K562 (cell line): Measurements from ENCODE around the gene LYRM1. TPM values are rescaled to one million over a fixed set of nuclear protein-coding genes. Genes with fewer than 3 reads are reported as not detected.

Experiments used
- ATAC-seq: fragments of 200-7000 bp; cut with Tn5 transposase; 3 replicates; pipeline ENCODE4 v1.9.1; 2020; ENCODE audit warnings: moderate library complexity
- BruUV-seq: library from RNA; stranded (reverse); fragments of 400-500 nt; replicated peaks from 2 replicates; lab custom pipeline; 2021; lab: Mats Ljungman, UMichigan
- CTCF ChIA-PET: fragments of 300-600 bp; formaldehyde crosslinking; extraction: SDS; loops from one replicate; lab custom pipeline; 2021; ENCODE audit warnings: low intra/inter-chr PET ratio; lab: Yijun Ruan, JAX
- POLR2A ChIA-PET: fragments of 300-600, 350-650 bp; sonication (Branson Sonifier 250); formaldehyde crosslinking; extraction: SDS; loops from one replicate; lab custom pipeline; 2021; ENCODE audit warnings: antibody characterized with exemption, inconsistent platforms; lab: Yijun Ruan, JAX
- DNase-seq, 4 experiments: peaks; one replicate each; pipeline versions ENCODE4 v3.0.0 to v3.0.0-alpha.2; 2011 to 2018; ENCODE audit warnings: low spot score in 3 of 4, mixed read lengths in 3 of 4; ENCODE audit errors: extremely low read depth in 1 of 4
- FAIRE-seq: peaks from 2 replicates; lab custom pipeline; 2011; peaks lifted over from hg19 to GRCh38; lab: Jason Lieb, UNC
- H2AFZ ChIP-seq: 2 replicates; pipeline ENCODE4 v1.6.0; 2011; ENCODE audit warnings: low read depth, low read length, control low read depth, inconsistent platforms
- H3K27ac ChIP-seq: fragments of 200-600 bp; 3 replicates; pipeline ENCODE4 v1.8.0; 2011; ENCODE audit warnings: low read depth, mild to moderate bottlenecking, control low read depth, inconsistent platforms, low read length, moderate library complexity, mixed read lengths; ENCODE audit errors: extremely low read depth
- H3K27me3 ChIP-seq, 2 experiments: fragments of 300-600 bp in 1 of 2; 2 replicates in 1 of 2; 3 replicates in 1 of 2; pipeline versions ENCODE4 v1.6.0 to v1.8.0; 2011; ENCODE audit warnings: inconsistent platforms in 2 of 2, low read length in 2 of 2, mild to moderate bottlenecking in 1 of 2, mixed read lengths in 1 of 2, moderate library complexity in 1 of 2; ENCODE audit not compliant: control insufficient read depth in 2 of 2, insufficient read depth in 2 of 2
- H3K36me3 ChIP-seq: fragments of 300-600 bp; 3 replicates; pipeline ENCODE4 v1.8.0; 2011; ENCODE audit warnings: mild to moderate bottlenecking, low read length, inconsistent platforms; ENCODE audit not compliant: control insufficient read depth, insufficient read depth
- H3K4me1 ChIP-seq, 2 experiments: fragments of 200-600 bp in 1 of 2; replicated peaks in 1 of 2; 2 replicates in 1 of 2; 3 replicates in 1 of 2; pipeline versions ENCODE4 v1.5.1 to v1.8.0; 2011; ENCODE audit warnings: inconsistent platforms in 2 of 2, low read length in 2 of 2, mild to moderate bottlenecking in 1 of 2, mixed read lengths in 1 of 2, moderate library complexity in 1 of 2; ENCODE audit not compliant: control insufficient read depth in 2 of 2, insufficient read depth in 2 of 2
- H3K4me2 ChIP-seq: 2 replicates; pipeline ENCODE4 v1.6.1; 2011; ENCODE audit warnings: low read length, control low read depth, inconsistent platforms, mixed read lengths; ENCODE audit not compliant: insufficient read depth
- H3K4me3 ChIP-seq: fragments of 200-600 bp; sonication (generic), shearing (Covaris generic); 2 replicates; pipeline ENCODE4 v1.5.1; 2016; ENCODE audit warnings: control low read depth, inconsistent platforms
- H3K79me2 ChIP-seq: fragments of 200-600 bp; 3 replicates; pipeline ENCODE4 v1.8.0; 2011; ENCODE audit warnings: low read length, inconsistent platforms; ENCODE audit not compliant: control insufficient read depth, insufficient read depth
- H3K9ac ChIP-seq, 2 experiments: 2 replicates each; pipeline versions ENCODE4 v1.6.0 to v1.6.1; 2011; ENCODE audit warnings: low read depth in 2 of 2, low read length in 2 of 2, control low read depth in 1 of 2, inconsistent platforms in 1 of 2, mild to moderate bottlenecking in 1 of 2, mixed read lengths in 1 of 2; ENCODE audit not compliant: insufficient read depth in 1 of 2
- H3K9me1 ChIP-seq: one replicate; pipeline ENCODE4 v1.6.0; 2011; ENCODE audit warnings: inconsistent platforms, mild to moderate bottlenecking, low read length, moderate library complexity; ENCODE audit not compliant: control insufficient read depth, insufficient read depth
- H3K9me3 ChIP-seq: replicated peaks from 2 replicates; pipeline ENCODE4 v1.5.1; 2011; ENCODE audit warnings: low read depth, low read length, inconsistent platforms; ENCODE audit not compliant: control insufficient read depth, insufficient read depth
- H4K20me1 ChIP-seq: replicated peaks from 2 replicates; pipeline ENCODE4 v1.6.1; 2011; ENCODE audit warnings: low read length, inconsistent platforms, mixed read lengths; ENCODE audit not compliant: control insufficient read depth, insufficient read depth
- CC2D1A ChIP-seq: fragments of 450-650 bp; IDR thresholded peaks from 2 replicates; pipeline ENCODE4 v1.6.1; 2017; ENCODE audit warnings: mild to moderate bottlenecking
- MEIS2 ChIP-seq: fragments of 450-650 bp; IDR thresholded peaks from 2 replicates; pipeline ENCODE4 v1.6.1; 2014; ENCODE audit warnings: mild to moderate bottlenecking; ENCODE audit not compliant: partially characterized antibody
- TRIM24 ChIP-seq, 2 experiments: fragments of 450-650 bp; IDR thresholded peaks; 2 replicates each; pipeline ENCODE4 v1.6.1; 2016
- WGBS: fragments of 100-300 bp; shearing (Covaris generic); methylation state at CpG from one replicate; pipeline ENCODE4 v1.1.6; 2016; ENCODE audit warnings: low coverage, mixed read lengths; ENCODE audit not compliant: insufficient coverage; ENCODE audit errors: missing lambda C conversion rate; 5-methylcytosine and 5-hydroxymethylcytosine counted together
- in situ Hi-C: fragments of 300-500 bp; cut with MboI; formaldehyde crosslinking; loops from 4 replicates; pipeline ENCODE4 v1.15.0; 2018; ENCODE audit warnings: inconsistent platforms, mixed read lengths
- intact Hi-C: fragments of 100-400 bp; cut with micrococcal nuclease; formaldehyde crosslinking; loops from 2 replicates; pipeline ENCODE4 v1.14.2; 2022
- polyA plus RNA-seq, 8 experiments: library from polyadenylated mRNA; depleted of rRNA in 4 of 8; stranded (reverse) in 5 of 8; unstranded in 3 of 8; fragments of >200 nt; fragmentation: Nextera tagmentation in 2 of 8; fragmentation: Illumina TruSeq in 1 of 8; extraction: Ambion mirVana in 2 of 8; extraction: Trizol in 1 of 8; gene quantifications; 2 replicates each; pipeline versions ENCODE4 v1.2.1 to v1.2.3, GENCODE V29; 2011 to 2014; ENCODE audit warnings: inconsistent platforms in 1 of 8, missing spikeins in 1 of 8
- total RNA-seq, 7 experiments: library from RNA; depleted of rRNA in 6 of 7; stranded (reverse); fragments of >200 nt in 6 of 7; fragmentation: Illumina TruSeq in 2 of 7; extraction: Trizol in 2 of 7; gene quantifications; 2 replicates each; pipeline versions ENCODE4 v1.2.1 to v1.2.3, GENCODE V29; 2011 to 2021; ENCODE audit warnings: low replicate concordance in 1 of 7
- TF ChIP-seq, protein P1 (sequence below), 2 experiments: fragments of 450-650 bp in 1 of 2; sonication (generic) in 1 of 2; formaldehyde crosslinking in 1 of 2; IDR thresholded peaks; 2 replicates each; pipeline versions ENCODE4 v1.7.1 to v1.9.0; 2016 to 2022; ENCODE audit warnings: inconsistent platforms in 1 of 2, mild to moderate bottlenecking in 1 of 2, missing genetic modification reagents in 1 of 2

The LYRM1 gene
- total and polyA plus RNA-seq, 9 of the 15 experiments (the other 6 are each of a cell fraction or from before 2014, with no cell fraction given): 17.5 to 44.1 (median 32.7) TPM

DNA sequence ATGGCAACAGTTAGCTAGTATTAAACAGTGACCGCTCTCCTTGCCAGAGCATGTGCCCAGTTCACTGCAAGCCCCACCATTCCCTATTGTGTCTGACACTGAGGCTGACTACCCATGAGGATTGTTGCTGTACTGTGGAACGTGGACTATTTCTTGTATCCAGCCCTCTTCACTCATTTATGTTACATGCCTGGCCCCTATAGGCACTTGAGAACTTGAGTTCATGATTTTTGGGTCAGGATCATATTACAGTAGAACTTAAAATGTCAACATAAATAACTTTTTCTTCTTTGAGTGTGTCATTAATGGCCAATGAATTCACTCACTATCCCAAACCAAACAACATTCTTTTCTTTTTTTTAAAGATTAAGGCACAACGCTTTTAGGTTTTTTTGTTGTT is 55.7 kb downstream of the LYRM1 start (continued):
- peak; percentile 45 for TF ChIP-seq MEIS2
- no peak for TF ChIP-seq TRIM24 (IDR thresholded peaks at IDR 0.05)

DNA sequence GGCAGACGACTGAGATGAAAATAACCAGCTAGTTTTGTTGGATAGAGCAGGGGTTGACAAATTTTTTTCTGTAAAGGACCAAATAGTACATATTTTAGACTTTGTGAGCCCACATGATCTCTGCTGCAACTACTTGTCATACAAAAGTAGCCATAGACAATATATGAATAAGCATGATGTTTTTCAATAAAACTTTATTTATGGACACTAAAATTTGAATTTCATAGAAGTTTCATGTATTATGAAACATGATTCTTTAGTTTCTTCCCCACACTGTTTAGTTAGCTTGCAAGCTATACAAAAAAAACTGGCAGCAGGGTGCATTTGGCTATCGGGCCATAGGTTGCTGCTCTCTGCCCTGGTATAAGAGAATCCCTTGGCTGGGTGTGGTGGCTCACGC is 56.6 kb downstream of the LYRM1 start:
- no peak for FAIRE-seq
- CTCF ChIA-PET: interaction anchor here (0.8 kb wide), 1 partner anchor 107 kb away, joined by 5 read pairs; no protein-coding TSS in a partner anchor
- POLR2A ChIA-PET: interaction anchor here (0.6 kb wide), 1 partner anchor 92 kb away, joined by 3 read pairs; no protein-coding TSS in a partner anchor

More for the DNA sequence above, 56.6 kb downstream of the LYRM1 start:
- DNase-seq (no peak), ATAC-seq (no peak)
- Histone ChIP-seq H3K36me3 (no peaks in the 10 kb centered on the region), H4K20me1 (no peaks in the 10 kb centered on the region), H3K4me3 (no peak overlapping the region), H3K4me1 (peaks cover 5 to 8% of the 10 kb centered on the region in 2 experiments; a peak in 1 of 5 replicates), H3K4me2 (no peak overlapping the region), H3K27ac (no peak overlapping the region), H2AFZ (no peak overlapping the region), H3K27me3 (peaks cover 0 to under 1% of the 10 kb centered on the region in 2 experiments; a peak in 1 of 5 replicates), H3K9me1 (no peaks in the 10 kb centered on the region), H3K9ac (no peak overlapping the region), H3K79me2 (no peaks in the 10 kb centered on the region), H3K9me3 (no peaks in the 10 kb centered on the region)
- intact Hi-C loops (no loop called here), in situ Hi-C loops (no loop called here)
- 20% methylated on average over 3 of the region's 3 CpGs for whole genome bisulfite sequencing
- TF ChIP-seq, protein P1, sequence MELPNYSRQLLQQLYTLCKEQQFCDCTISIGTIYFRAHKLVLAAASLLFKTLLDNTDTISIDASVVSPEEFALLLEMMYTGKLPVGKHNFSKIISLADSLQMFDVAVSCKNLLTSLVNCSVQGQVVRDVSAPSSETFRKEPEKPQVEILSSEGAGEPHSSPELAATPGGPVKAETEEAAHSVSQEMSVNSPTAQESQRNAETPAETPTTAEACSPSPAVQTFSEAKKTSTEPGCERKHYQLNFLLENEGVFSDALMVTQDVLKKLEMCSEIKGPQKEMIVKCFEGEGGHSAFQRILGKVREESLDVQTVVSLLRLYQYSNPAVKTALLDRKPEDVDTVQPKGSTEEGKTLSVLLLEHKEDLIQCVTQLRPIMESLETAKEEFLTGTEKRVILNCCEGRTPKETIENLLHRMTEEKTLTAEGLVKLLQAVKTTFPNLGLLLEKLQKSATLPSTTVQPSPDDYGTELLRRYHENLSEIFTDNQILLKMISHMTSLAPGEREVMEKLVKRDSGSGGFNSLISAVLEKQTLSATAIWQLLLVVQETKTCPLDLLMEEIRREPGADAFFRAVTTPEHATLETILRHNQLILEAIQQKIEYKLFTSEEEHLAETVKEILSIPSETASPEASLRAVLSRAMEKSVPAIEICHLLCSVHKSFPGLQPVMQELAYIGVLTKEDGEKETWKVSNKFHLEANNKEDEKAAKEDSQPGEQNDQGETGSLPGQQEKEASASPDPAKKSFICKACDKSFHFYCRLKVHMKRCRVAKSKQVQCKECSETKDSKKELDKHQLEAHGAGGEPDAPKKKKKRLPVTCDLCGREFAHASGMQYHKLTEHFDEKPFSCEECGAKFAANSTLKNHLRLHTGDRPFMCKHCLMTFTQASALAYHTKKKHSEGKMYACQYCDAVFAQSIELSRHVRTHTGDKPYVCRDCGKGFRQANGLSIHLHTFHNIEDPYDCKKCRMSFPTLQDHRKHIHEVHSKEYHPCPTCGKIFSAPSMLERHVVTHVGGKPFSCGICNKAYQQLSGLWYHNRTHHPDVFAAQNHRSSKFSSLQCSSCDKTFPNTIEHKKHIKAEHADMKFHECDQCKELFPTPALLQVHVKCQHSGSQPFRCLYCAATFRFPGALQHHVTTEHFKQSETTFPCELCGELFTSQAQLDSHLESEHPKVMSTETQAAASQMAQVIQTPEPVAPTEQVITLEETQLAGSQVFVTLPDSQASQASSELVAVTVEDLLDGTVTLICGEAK (IDR thresholded peaks at IDR 0.05): peak; percentile 86
- TF ChIP-seq, protein P1 (CRISPR knock-in tag; IDR thresholded peaks at IDR 0.05): peak; percentile 55; the same call in 1 of the 2 replicates
- no peak for TF ChIP-seq CC2D1A
- BruUV-seq: no TSS peak
